NOMO-1 treated with dmso at 0.1 percent for 144 hours (cell line): ENCODE data around the gene NDRG4.

ENCODE experiments used
- DNase-seq: peaks from one replicate; lab custom pipeline; 2025; ENCODE audit not compliant: unreplicated experiment; lab: John Stamatoyannopoulos, UW

NDRG4 gene

GRCh38 chr16:58493756-58494431, 6.0 kb upstream of the NDRG4 start:
- DNase-seq, result no peak

- DNase-seq, result peak; percentile 6
These were observed 4.9 kb upstream of the NDRG4 start for GRCh38 chr16:58494981-58495520.

DNA sequence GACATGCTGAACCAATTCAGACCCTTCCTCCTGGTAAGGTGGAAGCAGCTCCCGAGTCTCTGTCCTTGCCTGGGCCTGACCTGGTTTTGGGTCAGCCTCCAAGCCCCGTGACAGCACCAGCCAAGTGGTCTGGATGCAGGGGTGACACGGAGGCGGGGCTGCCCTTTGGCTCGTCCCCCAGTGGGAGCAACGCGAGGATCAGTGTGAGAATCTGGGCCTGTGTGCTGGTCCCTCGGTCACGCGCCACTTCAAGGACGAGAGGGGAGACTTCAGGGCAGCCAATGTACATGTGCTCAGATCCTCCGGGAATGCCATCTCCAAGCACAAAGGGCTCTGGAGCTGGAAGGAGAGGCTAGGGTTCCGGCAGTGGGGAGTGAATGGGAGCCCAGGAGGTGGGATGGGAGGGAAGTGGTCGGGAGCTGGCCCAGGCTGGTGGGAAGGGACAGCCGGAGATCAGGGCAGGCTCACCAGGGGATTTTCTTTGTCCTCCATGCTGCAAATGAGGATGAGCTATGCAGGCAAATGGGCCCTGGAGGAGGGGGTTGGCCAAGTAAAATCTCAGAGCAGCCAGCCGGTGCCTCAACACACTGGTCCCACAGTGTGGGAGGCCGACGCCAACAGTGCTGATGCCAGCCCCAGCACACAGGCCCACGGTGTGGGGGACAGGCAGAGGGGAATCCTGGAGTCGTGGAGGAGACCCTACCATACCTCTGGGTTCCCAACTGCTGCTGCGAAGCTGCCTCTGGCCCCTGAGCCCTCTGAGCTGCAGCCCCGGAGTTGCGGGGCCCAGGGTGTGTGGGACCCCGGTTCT, 4.2 kb upstream of the NDRG4 start:
- no peak for DNase-seq

DNA sequence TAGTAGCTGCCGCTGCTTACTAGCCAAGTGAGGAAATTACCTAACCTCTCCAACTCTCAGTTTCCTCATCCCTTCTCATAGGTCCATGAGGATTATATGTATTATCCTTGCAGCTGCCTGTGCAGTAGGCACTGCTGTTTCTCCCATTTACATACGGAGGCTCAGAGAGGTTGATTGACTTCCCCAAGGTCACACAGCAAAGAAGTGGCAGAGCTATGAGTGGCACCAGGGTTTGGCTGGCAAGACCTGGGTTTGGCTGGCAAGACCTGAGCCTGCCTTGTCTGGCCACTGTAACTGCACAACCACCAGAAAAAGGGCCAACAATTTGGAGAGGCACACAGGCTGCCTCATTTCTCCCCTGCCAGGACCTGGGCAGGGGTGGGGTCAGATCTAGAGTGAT, 2.5 kb upstream of the NDRG4 start:
- no peak for DNase-seq

DNA sequence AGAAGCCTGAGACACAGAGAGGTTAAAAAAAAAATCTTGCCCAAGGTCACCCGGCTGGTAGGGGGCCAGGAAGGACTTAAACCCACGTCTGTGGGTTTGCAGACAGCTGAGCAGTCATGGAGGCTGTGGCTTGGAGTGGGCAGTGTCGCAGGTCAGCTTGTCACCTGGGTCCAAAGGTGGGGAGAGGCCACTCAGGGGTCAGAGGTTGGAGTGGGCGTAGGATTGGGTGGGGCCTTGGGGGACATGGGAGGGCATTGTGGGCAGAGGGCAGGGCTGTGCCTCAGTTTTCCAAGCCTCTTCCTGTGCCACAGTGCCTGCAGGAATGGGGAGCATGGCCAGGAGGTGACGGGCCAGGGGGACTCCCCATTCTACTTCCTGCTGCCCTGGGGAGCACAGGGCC, 2.0 kb upstream of the NDRG4 start:
- no peak for DNase-seq

DNA sequence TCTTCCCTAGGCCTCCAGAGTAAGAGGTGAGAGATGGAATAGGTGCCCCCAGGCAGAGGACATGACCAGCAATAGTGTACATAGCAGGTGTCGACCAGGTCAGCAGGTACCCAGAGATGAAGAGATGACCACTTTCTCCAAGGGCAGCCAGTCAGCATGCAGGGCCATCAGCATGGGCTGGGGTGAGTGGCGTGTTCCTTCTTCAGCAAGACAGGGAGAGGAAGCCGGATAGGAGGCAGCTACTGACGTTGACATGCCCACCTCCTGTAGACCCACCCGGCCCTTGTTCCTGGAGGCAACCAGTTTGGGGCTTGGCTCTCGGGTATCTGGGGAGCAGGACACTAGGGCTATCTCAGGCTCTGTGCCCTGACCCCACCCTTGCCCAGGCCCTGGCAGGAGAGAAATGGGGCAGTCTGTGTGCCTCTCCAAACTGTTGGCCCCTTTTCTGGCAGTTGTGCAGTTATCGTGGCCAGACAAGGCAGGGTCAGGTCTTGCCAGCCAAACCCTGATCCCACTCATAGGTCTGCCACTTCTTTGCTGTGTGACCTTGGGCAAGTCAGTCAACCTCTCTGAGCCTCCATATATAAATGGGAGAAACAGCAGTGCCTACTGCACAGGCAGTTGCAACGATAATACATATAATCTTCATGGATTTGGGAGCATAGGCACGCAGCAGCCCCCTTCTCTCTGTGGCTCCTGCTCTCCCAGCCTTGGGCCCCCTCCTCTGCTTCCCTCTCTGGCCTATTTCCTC, 1.4 kb upstream of the NDRG4 start:
- DNase-seq, result no peak

- no peak for DNase-seq
These were observed 841 bp upstream of the NDRG4 start for GRCh38 chr16:58499092-58499511.

GRCh38 chr16:58500430-58501241, 693 bp downstream of the NDRG4 start:
- no peak for DNase-seq

GRCh38 chr16:58501242-58502131, 1.5 kb downstream of the NDRG4 start:
- no peak for DNase-seq

- DNase-seq, result no peak
These were observed 2.4 kb downstream of the NDRG4 start for GRCh38 chr16:58502217-58502921.

DNA sequence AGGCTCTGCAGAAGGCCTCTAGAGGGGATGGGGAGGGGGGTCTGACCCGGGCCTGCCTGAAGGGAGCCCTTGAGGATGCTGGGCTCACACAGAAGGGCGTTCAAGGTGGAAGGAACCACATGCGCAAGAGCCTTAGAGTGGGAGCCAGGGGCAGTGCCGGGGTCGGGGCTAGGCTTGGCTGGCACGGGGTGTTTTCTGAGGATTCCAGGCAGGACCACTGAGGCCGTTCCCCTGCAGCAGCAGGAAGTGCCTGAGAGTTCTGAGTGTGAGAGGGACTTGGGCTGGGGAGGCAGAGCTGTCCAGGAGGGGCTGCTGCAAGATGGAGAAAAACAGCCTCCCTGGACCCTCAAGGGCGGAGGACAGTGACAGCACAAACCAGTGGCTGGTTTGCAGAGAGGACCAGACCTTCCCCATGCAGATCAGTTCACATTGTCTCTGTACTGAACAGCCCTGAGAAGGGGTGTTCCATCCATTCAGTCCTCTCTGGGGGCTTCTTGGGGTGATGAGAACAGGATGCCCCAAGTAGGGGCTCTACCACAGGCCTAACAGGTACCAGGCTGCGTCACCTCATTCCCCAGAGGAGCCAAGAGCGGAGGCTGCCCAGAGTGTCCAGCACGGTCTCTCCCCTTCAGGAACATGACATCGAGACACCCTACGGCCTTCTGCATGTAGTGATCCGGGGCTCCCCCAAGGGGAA, 3.4 kb downstream of the NDRG4 start:
- DNase-seq, result no peak

DNA sequence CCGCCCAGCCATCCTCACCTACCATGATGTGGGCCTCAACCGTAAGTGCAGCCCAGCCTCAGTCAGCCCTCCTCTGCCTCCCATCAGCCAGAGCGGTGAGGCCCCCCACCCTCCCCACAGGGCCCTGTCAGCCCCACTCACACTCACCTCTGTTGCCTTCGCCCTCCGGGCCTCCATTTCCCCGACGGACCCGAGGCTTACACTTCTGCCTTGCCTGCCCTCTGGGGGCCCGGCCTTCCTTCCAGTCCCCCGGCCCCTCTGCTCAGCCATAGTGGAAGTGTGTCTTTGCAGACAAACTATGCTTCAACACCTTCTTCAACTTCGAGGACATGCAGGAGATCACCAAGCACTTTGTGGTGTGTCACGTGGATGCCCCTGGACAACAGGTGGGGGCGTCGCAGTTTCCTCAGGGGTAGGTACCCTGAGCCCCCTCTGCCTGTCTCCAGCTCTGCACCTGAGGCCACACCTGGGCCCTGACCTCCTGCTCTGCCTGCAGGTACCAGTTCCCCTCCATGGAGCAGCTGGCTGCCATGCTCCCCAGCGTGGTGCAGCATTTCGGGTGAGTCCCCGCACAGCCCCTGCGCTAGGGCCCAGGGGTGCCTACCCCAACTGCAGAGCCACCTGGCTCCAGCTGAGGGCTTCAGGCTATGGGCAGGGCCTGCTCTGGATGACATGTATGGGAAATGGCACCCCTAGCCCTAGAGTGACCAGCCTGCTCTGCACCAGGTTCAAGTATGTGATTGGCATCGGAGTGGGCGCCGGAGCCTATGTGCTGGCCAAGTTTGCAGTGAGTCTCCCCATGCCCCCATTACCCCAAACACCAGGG, 4.1 kb downstream of the NDRG4 start:
- no peak for DNase-seq

DNA sequence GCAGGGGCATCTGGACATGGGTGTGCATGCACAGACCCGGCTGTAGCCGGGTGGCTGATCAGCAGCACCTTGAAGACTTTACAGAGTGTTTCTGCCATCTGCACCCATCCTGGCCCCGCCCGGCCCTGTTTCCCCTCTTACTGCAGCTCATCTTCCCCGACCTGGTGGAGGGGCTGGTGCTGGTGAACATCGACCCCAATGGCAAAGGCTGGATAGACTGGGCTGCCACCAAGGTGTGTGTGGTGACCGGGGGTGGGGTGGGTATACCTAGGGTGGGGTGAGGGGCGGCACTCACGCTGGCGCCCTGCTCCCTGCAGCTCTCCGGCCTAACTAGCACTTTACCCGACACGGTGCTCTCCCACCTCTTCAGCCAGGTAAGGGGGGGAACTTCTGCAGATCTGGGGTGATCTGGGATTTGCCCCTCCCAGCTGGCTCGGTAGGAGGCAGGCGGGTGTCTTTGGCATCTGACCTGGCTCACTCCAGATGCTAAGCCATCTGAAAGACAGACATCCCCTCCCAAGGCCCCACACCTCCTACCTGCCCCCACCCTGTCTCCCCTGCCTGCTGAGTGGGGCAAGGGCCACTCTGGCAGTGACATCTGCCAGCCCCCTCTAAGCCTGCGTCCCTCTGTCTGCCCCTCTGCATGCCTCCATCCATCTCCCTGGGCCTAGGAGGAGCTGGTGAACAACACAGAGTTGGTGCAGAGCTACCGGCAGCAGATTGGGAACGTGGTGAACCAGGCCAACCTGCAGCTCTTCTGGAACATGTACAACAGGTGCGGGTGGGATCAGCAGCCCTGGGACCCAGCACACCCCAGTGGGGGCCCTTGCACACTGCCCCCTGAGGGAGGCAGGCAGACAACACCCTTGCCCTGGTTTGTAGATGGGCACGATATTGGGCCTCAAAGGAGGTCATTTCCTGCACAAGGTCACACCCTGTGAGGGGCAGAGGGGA, 6.6 kb downstream of the NDRG4 start:
- no peak for DNase-seq

DNA sequence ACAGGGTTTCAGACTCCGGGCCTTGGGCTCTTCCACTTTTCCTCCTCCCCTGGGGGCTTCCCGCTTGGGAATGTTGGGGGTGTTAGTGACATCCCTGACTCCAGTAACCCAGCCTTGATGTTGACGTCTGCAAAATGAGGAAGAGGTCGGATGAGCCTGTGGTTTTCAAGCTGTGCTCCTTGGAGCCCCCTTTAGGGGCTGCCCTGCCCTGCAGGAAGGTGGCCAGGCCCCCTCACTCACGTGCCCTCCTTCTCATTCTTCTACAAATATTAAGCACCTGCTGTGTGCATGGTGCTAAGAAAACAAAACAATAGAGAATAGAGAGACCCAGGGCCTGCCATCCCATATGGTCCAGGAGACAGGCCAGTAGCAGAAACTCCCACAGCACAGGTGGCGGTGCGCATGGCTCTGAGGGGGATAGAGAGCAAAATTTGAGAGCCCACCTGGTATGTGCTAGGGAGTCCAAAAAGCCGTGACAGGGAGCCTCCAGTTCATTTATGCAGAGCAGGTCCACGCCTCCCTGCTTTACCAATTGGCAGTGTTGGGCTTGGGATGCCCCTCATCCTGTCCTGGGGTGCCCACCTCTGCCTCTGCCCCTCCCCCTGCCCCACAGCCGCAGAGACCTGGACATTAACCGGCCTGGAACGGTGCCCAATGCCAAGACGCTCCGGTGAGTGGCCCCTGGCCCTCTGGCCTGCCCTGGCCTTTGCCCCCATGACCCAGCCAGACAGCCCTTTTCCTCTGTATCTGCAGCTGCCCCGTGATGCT, 7.4 kb downstream of the NDRG4 start:
- peak; percentile 10 for DNase-seq

- DNase-seq, result no peak
These were observed 8.2 kb downstream of the NDRG4 start for GRCh38 chr16:58507963-58508670.
